PFSK-1 (cell line): ENCODE results near the gene CFAP410.

Source experiments
- POLR2AphosphoS5 ChIP-seq: IDR thresholded peaks from 2 replicates; pipeline ENCODE4 v1.6.1; 2012; ENCODE audit warnings: low read depth, mild to moderate bottlenecking, control low read depth, low read length, moderate library complexity
- REST ChIP-seq, 2 experiments: IDR thresholded peaks; 2 replicates each; pipeline versions ENCODE4 v1.6.1 to v1.8.0; 2011 to 2012; ENCODE audit warnings: low read depth in 2 of 2, low read length in 2 of 2, control low read depth in 1 of 2, inconsistent platforms in 1 of 2, mild to moderate bottlenecking in 1 of 2, moderate library complexity in 1 of 2; ENCODE audit not compliant: insufficient read depth in 1 of 2
- SIN3A ChIP-seq: IDR thresholded peaks from 2 replicates; pipeline ENCODE4 v1.6.1; 2012; ENCODE audit warnings: mild to moderate bottlenecking, low read length, moderate library complexity, borderline replicate concordance; ENCODE audit not compliant: insufficient read depth
- TAF1 ChIP-seq: IDR thresholded peaks from 2 replicates; pipeline ENCODE4 v1.6.1; 2012; ENCODE audit warnings: low read length, control low read depth, borderline replicate concordance; ENCODE audit not compliant: insufficient read depth

- TF ChIP-seq POLR2AphosphoS5 (no peak), REST (IDR thresholded peaks at IDR 0.05; ENCODE audit: insufficient read depth in 1 of 2, low read depth in 2 of 2, low read length in 2 of 2) (no peak), SIN3A (no peak), TAF1 (no peak)
Observed at GRCh38 chr21:44291936-44292811, 47.0 kb downstream of the CFAP410 start.
